Stimulated activated CD8-positive, alpha-beta memory T cell treated with anti-CD3 and anti-CD28 coated beads, Interleukin-12 subunit alpha, Interleukin-12 subunit beta, amount 100 ng/mL, for 4 hours (primary cell): ENCODE data around the gene FCER2.

Experiments used
- DNase-seq: peaks from one replicate; pipeline ENCODE4 v3.0.0-alpha.2; 2020; ENCODE audit warnings: low read depth

The FCER2 gene

DNA sequence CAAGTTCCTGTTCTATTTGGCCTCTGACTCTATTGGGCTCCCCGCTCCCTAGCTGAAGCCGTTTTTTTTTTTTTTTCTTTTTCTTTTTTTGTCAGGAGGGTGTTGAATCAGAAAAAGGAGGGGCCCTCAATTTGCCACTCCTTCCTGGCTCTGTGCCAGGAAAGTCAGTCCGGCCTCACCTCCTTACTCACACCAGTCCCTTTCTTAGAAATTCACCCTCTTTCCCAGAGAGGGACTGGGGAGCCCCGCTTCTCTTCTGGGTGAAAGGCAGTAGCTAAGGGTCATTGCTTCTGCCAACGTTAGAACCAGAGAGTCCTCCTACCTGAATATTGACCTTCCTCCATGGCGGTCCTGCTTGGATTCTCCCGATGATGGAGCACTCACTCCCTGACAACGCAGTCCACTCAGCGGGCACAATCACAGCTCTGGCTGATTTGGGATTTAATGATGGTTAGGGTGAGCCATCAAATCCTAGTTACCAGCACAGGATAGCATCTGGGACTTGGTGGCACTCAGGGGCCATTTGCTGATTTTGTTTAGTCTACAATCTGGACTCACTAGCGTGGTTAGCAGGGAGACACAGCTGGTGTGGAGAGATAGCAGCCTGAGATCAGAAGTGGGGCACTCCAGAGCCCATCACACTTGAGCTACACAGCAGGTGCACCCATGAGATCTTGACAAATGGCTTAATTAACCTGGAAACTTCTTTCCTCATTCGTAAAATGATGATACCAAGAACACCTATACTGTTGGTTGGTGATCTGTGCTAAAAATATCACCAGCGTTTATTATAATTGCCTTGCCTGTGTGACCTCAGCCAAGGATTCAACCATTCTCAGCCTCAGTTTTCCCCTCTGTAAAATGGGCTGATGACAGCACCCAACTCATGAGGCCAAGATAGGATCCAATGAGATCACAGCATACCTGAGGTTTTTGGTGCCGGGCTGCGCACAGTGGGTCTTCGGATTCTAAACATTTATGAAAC lies 2.2 kb downstream of the FCER2 start:
- no peak for DNase-seq

DNA sequence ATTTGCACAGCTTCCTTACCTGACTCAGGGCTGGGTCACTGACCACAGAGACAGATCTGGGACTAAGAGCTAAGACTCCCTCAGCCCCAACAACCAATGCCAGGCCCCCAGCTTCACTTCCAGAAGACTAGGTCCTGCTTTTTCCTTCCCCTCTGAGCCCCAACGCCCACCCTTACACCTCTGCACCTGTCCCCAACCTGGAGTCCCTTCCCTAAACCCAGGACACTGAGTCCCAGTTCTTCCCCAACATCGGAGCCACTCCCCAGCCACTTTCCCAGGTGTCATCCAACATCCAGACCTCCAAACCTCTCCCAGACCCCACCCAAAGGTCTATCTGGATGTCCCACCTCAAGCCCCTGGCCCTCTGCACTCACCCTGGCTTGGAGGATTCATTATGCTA lies 2.9 kb downstream of the FCER2 start:
- DNase-seq = no peak

DNA sequence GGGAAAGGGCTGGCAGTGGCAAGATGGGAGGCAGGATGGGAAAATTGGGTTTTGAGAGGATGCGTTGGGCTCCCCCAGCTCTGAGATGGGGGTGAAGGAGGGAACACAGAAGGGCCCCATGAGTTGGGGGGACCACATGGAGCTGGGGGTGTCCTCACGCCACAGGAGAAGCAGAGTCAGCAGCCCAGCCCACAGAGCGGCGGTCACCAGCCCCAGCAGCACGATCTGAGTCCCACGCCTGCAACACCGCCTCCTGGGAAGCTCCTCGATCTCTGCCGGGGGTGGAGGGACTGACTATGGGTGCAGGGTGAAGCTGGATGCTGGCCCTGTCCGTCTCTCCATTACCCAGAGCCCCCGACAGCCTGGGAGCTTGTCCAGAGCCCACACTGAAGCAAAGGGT lies 3.3 kb downstream of the FCER2 start:
- no peak for DNase-seq

DNA sequence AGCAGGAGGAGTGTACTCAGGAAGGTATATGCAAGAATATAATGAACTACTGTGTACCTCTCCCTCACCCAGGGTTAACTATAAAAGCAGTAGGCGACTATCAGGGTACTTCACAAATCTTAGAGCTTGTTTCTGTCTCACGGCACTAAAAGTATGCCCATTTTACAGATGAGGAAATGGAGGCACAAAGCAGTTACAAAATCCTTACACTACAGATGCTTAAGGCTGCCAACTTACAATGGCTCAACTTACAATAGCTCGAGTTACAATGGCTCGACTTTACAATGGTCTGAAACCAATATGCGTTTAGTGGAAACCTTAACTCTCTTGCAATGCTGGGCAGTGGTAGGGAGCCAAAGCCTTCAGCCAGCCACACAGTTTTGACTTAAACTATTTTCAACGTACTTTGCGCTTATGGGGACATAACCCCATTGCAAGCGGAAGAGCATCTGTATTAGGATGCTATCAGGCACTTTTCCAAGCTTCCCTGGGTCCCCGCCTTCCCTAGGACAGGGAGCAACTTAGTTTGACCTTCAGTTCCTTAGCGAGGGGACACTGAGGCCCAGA lies 4.1 kb downstream of the FCER2 start:
- no peak for DNase-seq

DNA sequence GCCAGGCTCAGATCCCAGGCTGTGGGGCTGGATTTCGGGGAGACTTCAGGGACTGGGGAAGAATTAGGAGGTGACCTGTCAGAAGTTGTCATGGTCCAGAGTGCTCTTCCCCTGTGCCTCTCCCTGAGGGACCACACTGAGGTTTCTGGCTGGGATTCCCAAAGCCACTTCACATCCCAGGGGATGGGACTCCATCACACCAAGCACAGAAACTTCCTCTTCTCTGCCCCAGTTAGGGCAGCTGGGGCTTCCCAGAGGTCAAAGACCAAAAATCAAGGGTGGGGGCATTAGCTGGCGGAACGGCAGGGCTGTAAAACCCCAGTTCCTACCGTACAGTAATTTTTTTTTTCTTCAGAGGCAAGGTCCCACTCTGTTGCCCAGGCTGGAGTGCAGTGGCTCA lies 7.4 kb downstream of the FCER2 start:
- DNase-seq = no peak

DNA sequence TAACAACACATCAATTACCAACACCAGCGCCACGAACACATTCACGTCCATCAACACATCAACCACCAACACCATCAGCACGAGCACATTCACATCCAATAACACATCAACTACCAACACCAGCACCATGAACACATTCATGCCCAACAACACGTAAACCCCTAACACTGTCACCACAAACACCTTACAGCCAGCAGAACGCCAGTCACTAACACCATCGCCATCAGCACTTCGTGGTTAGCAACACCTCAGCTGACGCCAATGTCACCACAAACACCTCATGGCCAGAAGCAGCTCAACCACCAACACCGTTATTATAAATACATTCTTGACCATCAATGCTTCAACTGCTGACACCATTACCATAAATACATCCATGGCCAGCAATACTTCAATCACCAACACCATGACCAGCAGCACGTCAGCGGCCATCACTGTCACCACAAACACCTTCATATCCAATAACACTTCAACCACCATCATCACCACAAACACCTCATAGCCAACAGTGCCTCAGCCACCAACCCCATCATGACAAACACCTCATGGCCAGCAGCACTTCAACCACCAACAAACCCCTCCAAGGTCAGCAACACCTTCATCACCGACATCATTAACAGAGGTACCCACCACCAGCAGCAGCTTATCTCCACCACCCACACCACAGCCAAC lies 9.4 kb downstream of the FCER2 start:
- no peak for DNase-seq

DNA sequence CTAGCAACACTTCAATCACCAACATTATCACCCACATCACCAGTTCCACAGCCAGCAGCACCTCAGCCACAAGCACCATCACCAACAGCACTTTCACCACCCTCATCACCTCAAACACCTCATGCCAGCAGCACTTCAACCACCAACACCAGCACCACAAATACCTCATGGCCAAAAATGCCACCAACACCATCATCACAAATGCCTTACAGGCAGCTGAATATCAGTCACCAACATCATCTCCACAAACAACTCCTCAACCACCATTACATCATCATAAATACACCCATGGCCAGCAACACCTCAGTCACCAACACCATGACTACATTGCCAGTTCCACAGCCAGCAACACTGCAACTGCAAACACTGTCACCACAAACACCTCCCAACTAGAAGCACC lies 10.4 kb downstream of the FCER2 start:
- DNase-seq = no peak

DNA sequence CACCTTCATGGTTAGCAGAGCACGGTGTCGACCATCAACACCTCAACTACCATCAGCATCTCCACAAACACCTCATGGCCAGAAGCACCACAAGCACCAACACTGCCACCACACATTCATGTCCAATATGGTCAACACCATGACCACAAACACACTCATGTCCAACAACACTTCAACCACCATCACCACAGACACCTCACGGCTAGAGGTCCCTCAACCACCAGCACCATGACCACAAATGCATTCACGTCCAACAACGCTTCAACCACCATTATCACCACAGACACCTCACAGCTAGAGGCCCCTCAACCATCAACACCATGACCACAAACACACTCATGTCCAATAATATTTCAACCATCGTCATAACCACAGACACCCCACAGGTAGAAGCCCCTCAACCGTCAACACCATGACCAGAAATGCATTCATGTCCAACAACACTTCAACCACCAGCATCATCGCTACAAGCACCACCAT lies 11.1 kb downstream of the FCER2 start:
- no peak for DNase-seq

DNA sequence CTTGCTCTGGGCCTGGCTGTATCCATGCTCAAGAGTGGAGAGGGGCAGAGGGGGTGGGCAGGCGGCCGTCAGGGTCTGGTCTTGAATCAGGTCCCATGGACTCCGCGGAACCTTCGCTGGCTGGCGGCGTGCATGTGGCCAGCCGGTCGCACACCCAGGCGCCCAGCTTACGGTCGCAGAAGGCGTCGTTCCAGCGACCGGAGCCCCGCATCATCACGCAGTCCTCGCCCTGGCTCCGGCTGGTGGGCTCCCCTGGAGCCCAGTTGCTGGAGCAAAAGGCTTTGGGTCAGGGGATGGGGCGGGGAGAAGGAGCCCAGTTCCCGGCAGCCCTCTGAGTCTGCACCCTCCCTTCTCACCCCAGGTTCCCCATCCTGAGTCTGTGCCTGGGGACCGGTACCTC lies 12.8 kb downstream of the FCER2 start:
- DNase-seq = no peak

DNA sequence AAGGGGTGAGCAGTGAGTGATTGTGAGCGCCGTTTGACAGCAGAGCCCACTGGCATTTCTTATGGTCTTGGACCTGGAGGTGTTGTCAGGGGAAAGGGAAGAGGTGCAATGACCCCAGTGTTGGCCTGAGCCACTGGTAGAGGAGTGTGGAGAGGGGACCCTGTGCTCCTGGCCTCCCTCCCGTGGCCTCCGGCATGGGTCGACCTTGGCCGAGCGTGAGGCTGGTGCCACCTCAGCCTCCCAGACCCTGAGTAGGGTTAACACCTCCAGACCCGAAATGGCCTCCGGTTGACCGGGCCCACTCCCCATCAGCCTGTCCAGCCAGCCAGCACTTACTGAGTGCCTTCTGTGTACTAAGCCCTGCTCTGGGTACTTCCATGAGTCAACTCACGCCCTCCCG lies 14.8 kb downstream of the FCER2 start:
- no peak for DNase-seq

DNA sequence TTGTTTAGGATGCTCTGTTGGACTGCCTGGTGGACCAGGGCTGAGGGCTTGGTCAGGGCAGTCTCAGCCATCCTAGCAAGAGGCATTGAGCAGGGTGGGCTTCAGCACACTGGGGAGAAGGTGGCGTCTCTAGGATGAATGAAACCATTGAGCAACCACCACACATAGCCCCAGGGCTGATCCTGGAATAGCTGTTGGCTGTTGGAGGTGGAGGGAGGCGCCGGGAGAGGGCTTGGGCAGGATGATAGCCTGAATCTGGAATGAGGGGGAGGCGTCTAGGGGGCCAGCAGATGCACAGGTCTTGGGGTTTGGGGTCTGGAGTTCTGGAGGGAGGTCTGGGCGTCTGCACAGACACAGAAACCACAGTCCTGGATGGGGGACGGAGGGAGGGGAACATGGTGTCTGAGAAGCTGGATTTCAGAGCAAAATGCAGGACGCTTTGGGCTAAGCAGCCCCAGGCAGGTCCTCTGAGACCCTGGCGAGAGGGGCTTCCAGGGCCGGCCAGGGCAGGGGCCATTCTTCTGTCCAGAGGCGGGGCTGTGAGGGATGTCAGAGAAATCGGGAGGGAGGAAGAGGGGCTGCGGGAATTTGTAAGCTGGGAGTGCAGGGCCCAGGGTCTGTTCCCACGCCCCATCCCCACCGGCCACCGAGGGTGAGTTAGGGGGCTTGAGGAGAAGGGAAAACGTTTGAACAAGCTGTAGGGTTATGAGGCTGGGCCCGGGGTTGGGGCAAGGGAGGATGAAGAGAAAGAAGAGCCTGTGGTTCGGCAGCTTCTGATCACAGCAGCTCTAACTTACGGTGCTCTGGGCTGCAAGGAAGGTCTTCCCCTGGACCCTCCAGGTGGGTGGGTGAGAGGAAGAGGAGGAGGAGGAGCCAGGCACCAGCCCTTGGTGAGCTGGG lies 16.1 kb downstream of the FCER2 start:
- DNase-seq = no peak

DNA sequence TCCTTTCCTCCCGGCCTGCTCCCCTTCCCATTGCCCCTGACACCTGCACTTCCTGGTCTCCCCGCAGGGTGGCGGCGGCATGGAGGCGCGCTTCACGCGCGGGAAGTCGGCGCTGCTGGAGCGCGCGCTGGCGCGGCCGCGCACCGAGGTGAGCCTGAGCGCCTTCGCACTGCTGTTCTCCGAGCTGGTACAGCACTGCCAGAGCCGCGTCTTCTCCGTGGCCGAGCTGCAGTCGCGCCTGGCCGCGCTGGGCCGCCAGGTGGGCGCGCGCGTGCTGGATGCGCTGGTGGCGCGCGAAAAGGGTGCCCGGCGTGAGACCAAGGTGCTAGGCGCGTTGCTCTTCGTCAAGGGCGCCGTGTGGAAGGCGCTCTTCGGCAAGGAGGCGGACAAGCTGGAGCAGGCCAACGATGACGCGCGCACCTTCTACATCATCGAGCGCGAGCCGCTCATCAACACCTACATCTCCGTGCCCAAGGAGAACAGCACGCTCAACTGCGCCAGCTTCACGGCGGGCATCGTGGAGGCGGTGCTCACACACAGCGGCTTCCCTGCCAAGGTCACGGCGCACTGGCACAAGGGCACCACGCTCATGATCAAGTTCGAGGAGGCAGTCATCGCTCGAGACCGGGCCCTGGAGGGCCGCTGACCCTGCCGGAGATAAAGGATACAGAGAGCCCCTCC lies 19.6 kb downstream of the FCER2 start:
- no peak for DNase-seq

DNA sequence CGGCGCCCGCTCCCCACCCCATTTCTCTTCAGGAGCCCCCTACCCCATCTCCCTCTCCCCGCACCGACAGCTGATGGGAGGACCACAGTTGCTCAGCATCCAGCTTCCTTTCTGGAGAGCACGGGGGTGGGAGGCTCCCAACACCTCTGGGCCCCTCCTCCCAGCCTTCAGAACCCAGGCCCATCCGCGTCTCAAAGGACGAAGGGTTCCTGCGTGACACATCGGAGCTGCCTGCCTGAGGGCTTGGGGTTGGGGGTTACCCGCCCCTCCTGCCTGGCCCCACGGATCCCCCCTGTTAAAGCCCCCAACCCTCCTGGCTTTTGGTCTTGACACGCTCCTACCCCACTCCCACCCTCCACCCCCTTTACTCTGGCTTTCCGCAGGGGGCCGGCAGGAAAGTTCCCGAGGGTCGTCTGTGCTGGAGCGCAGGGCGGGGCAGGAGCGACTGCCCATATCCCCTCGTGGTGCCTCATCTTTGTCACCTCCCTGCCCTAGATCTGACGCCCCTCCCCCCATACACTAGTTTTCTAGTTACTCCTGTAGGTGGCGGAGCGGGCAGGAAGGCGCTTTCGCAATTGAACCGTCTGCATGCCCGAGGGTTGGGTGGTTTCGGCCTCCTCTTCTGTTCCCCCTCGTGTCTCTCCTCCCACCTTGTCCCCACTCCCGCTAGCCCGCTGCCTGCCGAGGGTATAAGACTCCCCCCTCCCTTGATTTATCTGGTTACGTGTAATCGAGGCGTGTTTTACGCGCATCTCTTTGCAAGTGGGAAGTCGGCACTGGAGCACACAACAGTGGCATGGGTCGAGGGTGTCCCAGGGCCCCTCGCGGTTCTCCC lies 20.4 kb downstream of the FCER2 start:
- DNase-seq = peak; percentile 62

DNA sequence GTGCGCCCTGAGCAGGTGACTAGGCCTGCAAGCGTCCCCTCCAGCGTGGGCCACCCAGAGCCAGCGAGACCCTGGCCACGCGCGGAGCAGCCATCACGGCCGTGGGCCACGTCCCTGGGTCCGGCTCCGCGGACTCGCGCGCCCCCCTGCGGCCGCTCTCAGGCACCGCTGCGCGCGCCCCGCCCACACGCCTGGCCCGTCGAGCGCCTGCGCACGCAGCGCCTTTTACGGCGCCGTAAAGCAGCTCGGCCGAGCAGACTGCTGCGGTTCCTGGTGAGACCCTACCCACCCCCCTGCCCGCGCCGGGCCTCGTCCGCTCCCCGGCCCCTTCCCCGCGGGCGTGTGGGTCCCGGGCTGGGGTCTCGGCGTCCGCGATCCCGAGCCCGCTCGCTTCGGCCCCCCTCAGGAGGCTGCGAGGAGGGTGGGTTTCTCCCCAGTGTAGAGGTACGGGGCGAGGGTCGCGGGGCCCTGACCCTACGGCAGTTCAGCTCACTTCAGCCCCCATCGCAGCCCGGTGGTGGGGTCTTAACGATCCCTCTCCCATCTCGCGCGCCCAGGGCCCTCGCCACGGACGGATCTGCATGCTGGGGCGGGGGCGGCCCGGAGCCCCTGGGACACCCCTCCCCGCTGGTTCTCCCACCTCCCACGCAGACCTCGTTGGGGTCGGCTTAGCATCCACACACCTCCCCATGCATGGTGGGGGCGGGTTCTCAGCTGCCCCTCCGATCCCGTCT lies 21.2 kb downstream of the FCER2 start, which contains the start of gene TRAPPC5:
TSS of gene TRAPPC5 (plus strand) at position 228 of the 734 bp plus-strand sequence. CDS start 1,421 bp downstream, outside the sequence.
- peak; percentile 84 for DNase-seq

DNA sequence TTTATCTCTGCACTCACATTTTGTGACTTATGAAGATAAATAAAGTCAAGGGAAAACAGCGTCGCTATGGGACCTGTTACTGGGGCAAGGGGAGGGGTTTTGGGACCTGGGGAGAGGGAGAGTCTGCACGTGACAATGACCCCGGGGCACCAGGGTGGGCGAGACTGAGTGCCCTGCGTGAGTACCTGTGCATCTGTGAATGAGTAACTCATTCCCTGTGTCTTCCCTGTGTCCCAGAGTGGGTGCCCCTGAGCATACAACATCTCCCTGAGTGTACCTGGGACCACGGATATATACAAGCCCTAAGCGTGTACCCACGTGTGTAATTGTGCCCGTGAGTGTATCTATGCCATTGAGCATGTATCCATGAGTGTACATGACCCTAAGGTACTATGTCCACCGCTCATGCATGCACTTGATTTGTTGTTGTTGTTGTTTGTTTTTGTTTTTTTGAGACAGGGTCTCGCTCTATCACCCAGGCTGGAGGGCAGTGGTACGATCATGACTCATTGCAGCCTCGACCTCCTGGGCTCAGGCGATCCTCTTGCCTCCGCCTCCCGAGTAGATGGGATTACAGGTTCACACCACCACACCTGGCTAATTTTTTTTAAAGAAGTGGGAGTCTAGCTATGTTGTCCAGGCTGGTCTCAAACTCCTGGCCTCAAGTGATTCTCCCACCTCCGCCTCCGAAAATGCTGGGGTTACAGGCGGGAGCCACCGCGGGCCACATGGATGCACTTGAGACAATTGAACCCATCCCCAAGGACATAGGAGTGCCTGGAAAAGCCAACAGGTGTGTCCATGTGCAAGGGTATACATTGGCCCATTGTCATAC lies 21.9 kb downstream of the FCER2 start:
- no peak for DNase-seq

DNA sequence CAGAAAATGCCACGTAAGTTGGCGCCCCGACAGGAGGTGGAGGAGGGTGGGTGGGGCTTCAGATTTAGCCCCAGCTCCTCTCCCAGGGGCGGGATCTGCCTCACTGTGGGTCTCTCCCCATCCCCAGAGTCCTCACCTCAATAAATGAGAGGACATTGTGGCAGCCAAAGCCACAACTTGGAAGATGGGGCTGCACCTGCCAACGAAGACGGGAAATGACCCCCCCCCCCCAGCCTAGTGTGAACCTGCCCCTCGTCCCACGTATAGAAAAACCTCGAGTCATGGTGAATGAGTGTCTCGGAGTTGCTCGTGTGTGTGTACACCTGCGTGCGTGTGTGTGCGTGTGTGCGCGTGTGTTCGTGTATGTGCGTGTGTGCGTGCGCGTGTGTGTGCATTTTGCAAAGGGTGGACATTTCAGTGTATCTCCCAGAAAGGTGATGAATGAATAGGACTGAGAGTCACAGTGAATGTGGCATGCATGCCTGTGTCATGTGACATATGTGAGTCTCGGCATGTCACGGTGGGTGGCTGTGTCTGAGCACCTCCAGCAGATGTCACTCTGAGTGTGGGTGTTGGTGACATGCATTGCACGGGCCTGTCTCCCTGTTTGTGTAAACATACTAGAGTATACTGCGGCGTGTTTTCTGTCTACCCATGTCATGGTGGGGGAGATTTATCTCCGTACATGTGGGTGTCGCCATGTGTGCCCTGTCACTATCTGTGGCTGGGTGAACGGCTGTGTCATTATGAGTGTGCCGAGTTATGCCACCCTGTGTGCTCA lies 22.8 kb downstream of the FCER2 start:
- peak; percentile 41 for DNase-seq

DNA sequence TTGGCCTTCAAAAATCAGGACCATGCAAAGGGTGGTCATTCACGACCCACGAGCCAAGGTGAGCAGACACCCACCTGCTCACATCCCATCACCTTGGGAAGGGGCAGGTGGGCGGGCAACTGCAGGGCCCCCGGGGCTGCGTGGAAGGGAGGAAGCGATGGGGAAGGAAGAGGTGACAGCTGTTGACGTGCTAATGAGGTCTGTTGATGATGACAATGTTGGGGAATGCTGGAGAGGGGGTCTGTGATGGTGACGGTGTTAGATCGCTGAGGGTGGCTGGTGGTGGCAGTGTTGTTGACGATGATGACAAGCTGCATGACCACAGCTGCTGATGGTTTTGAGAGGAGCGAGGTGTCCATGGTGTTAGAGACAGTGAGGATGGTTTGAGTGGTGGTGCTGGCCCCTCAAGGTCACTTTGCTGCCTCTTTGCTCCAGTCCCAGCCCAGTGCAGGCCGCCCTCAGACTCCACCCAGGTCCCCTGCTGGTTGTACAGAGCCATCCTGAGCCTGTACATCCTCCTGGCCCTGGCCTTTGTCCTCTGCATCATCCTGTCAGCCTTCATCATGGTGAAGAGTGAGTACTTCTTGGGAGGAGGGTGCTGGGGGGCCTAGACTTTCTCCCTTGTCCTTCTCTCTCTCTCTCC lies 24.1 kb downstream of the FCER2 start:
- DNase-seq = no peak
